Loucy (cell line): ENCODE measurements around the gene ADGRB3.

ENCODE experiments used
- H2AFZ ChIP-seq: fragments of 200-600 bp; sonication (generic); 2 replicates; pipeline ENCODE4 v1.6.0; 2016; ENCODE audit warnings: antibody characterized with exemption, mild to moderate bottlenecking, low read length, moderate library complexity
- H3F3A ChIP-seq: fragments of 200-600 bp; 2 replicates; pipeline ENCODE4 v1.6.0; 2016; ENCODE audit warnings: antibody characterized with exemption, low read depth, mild to moderate bottlenecking
- H3K27me3 ChIP-seq: fragments of 200-600 bp; sonication (generic); 2 replicates; pipeline ENCODE4 v1.6.1; 2014; ENCODE audit warnings: low read length, mild to moderate bottlenecking; ENCODE audit not compliant: insufficient read depth, poor library complexity, severe bottlenecking
- H3K36me3 ChIP-seq: fragments of 200-600 bp; sonication (generic); 2 replicates; pipeline ENCODE4 v1.6.1; 2016; ENCODE audit warnings: low read length; ENCODE audit not compliant: insufficient read depth
- H3K4me1 ChIP-seq: fragments of 200-600 bp; sonication (generic); 2 replicates; pipeline ENCODE4 v1.5.1; 2014; ENCODE audit warnings: low read length, mild to moderate bottlenecking; ENCODE audit not compliant: insufficient read depth, poor library complexity, severe bottlenecking
- H3K4me2 ChIP-seq: fragments of 200-600 bp; sonication (generic); 2 replicates; pipeline ENCODE4 v1.6.0; 2014; ENCODE audit warnings: antibody characterized with exemption, low read length, low read depth, mild to moderate bottlenecking; ENCODE audit not compliant: poor library complexity, severe bottlenecking
- H3K4me3 ChIP-seq: fragments of 200-600 bp; sonication (generic); 2 replicates; pipeline ENCODE4 v1.5.1; 2014; ENCODE audit warnings: low read length, mild to moderate bottlenecking, mixed read lengths; ENCODE audit not compliant: poor library complexity, severe bottlenecking
- H3K79me2 ChIP-seq: fragments of 200-600 bp; sonication (generic); 2 replicates; pipeline ENCODE4 v1.6.1; 2014; ENCODE audit warnings: low read length; ENCODE audit not compliant: insufficient read depth
- H3K9ac ChIP-seq: fragments of 200-600 bp; sonication (generic); 2 replicates; pipeline ENCODE4 v1.6.0; 2014; ENCODE audit warnings: mild to moderate bottlenecking, low read depth, low read length, moderate library complexity; ENCODE audit not compliant: poor library complexity, severe bottlenecking
- H3K9me2 ChIP-seq: fragments of 200-600 bp; sonication (generic); replicated peaks from 2 replicates; pipeline ENCODE4 v1.6.1; 2016; ENCODE audit warnings: low read depth, low read length, mixed read lengths
- H3K9me3 ChIP-seq: fragments of 200-600 bp; sonication (generic); 2 replicates; pipeline ENCODE4 v1.6.1; 2014; ENCODE audit warnings: mild to moderate bottlenecking, antibody characterized with exemption, low read length, low read depth; ENCODE audit not compliant: insufficient read depth
- H4K20me1 ChIP-seq: fragments of 200-600 bp; sonication (generic); 2 replicates; pipeline ENCODE4 v1.6.0; 2014; ENCODE audit warnings: antibody characterized with exemption, low read length, mild to moderate bottlenecking; ENCODE audit not compliant: insufficient read depth, poor library complexity, severe bottlenecking
- EZH2phosphoT487 ChIP-seq: fragments of 200-600 bp; IDR thresholded peaks from 2 replicates; pipeline ENCODE4 v1.6.1; 2018; ENCODE audit warnings: antibody characterized with exemption, mild to moderate bottlenecking, moderate library complexity, borderline replicate concordance
- TF ChIP-seq, protein P1 (sequence below): fragments of 200-600 bp; sonication (generic); conservative IDR thresholded peaks from 2 replicates; pipeline ENCODE4 v1.5.1; 2014; ENCODE audit warnings: mild to moderate bottlenecking, antibody characterized with exemption, low read length

ADGRB3 gene

DNA sequence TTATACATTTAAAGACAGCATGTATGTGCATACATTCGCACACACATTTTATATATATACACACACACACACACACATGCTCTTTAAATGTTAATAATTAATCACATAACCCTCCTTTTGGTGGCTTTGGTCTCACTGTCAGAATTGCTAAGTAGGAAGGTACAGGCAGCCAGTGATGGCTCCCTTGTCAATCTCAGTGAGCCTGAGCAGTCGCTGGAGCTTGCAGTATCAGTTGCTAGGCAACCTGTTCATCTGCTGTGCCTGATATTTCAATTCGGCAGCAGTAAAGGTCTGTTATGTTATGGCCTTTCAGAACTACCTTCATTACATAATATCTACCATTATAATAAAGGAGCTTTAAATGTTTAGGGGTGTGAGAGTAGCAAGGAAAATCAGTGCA is 787.4 kb downstream of the ADGRB3 start:
- Histone ChIP-seq H3K79me2 (no peaks in the 10 kb centered on the region), H3K9ac (no peak overlapping the region), H3K36me3 (no peaks in the 10 kb centered on the region), H3K4me2 (no peak overlapping the region), H3K9me2 (no peaks in the 10 kb centered on the region), H4K20me1 (no peaks in the 10 kb centered on the region), H3K4me1 (no peaks in the 10 kb centered on the region), H3F3A (no peaks in the 10 kb centered on the region), H2AFZ (no peak overlapping the region), H3K4me3 (no peak overlapping the region), H3K9me3 (no peaks in the 10 kb centered on the region), H3K27me3 (no peaks in the 10 kb centered on the region)
- TF ChIP-seq, protein P1, sequence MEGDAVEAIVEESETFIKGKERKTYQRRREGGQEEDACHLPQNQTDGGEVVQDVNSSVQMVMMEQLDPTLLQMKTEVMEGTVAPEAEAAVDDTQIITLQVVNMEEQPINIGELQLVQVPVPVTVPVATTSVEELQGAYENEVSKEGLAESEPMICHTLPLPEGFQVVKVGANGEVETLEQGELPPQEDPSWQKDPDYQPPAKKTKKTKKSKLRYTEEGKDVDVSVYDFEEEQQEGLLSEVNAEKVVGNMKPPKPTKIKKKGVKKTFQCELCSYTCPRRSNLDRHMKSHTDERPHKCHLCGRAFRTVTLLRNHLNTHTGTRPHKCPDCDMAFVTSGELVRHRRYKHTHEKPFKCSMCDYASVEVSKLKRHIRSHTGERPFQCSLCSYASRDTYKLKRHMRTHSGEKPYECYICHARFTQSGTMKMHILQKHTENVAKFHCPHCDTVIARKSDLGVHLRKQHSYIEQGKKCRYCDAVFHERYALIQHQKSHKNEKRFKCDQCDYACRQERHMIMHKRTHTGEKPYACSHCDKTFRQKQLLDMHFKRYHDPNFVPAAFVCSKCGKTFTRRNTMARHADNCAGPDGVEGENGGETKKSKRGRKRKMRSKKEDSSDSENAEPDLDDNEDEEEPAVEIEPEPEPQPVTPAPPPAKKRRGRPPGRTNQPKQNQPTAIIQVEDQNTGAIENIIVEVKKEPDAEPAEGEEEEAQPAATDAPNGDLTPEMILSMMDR = no peak
- TF ChIP-seq EZH2phosphoT487 = no peak

DNA sequence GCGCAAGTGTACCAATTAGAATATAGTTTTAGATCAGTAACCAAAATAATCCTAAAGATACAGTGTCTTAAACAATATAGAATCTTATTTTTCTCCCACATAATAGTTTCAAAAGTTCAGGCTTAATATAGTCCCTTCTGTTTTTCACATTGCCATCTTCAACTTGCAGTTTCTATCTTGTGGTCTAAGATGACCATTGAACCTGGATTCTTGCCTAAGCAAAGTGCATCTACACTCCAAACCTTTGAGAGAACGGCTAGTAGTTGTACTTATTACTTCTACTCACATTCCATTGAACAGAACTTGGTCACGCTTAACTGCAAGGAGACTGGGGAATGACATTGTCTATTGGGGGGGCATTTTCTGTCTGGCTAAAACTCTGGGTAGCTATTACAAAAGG is 788.7 kb downstream of the ADGRB3 start:
- H3F3A ChIP-seq = no peaks in the 10 kb centered on the region
- no peak overlapping the region for H3K4me3 ChIP-seq
- no peaks in the 10 kb centered on the region for H3K27me3 ChIP-seq
- no peak overlapping the region for H3K4me2 ChIP-seq
- H3K9ac ChIP-seq = no peak overlapping the region
- no peak overlapping the region for H2AFZ ChIP-seq
- no peak for TF ChIP-seq EZH2phosphoT487
- TF ChIP-seq, protein P1 = no peak
- no peaks in the 10 kb centered on the region for H4K20me1 ChIP-seq
- no peaks in the 10 kb centered on the region for H3K4me1 ChIP-seq
- no peaks in the 10 kb centered on the region for H3K36me3 ChIP-seq
- H3K79me2 ChIP-seq = no peaks in the 10 kb centered on the region
- H3K9me2 ChIP-seq = no peaks in the 10 kb centered on the region
- no peaks in the 10 kb centered on the region for H3K9me3 ChIP-seq

DNA sequence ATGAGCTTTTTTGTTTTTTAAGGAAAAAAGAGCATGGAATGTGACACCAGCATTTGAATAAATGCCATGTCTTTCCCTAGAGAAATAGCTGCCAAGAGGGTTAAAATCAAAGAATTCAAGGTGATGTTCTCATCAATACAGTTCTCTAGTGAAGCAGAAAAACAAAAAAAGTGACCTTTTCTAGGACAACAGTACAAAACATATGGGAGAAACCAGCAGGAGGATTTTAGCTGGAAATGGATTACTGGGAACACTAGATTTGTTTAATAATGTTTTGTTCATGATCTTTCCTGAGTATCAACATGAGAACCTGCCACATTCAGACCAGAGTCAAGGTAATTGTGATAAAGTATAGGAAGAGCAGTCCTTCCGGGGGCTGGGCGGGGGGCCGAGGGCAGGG is 789.5 kb downstream of the ADGRB3 start:
- H3K9ac ChIP-seq = no peak overlapping the region
- H3K9me2 ChIP-seq = no peaks in the 10 kb centered on the region
- no peaks in the 10 kb centered on the region for H3F3A ChIP-seq
- H3K4me2 ChIP-seq = no peak overlapping the region
- H4K20me1 ChIP-seq = no peaks in the 10 kb centered on the region
- no peaks in the 10 kb centered on the region for H3K9me3 ChIP-seq
- no peak overlapping the region for H3K4me3 ChIP-seq
- TF ChIP-seq EZH2phosphoT487 = no peak
- TF ChIP-seq, protein P1 = no peak
- H2AFZ ChIP-seq = no peak overlapping the region
- no peaks in the 10 kb centered on the region for H3K4me1 ChIP-seq
- no peaks in the 10 kb centered on the region for H3K36me3 ChIP-seq
- H3K79me2 ChIP-seq = no peaks in the 10 kb centered on the region
- no peaks in the 10 kb centered on the region for H3K27me3 ChIP-seq
